ENCODE results near the gene ADGRL4. TPM values are rescaled to one million over a fixed set of nuclear protein-coding genes. Genes with fewer than 3 reads are reported as not detected.

ADGRL4 gene
- total and polyA plus RNA-seq, 2 donors (not counting 3 experiments of a cell fraction or from before 2014, with no cell fraction given), result 140 to 143 TPM

GRCh38 chr1:78892260-78892840, 114.2 kb downstream of the ADGRL4 start:
- FAIRE-seq (no peak), DNase-seq (ENCODE audit: low read depth, low spot score) (no peak)
- intact Hi-C loops (cut with micrococcal nuclease) (no loop called here), dilution Hi-C loops (cut with MboI; ENCODE audit: extremely low pct_ligation_motif_present, low sequenced_read_pairs) (no loop called here)
- H3K9me1 ChIP-seq (replicated peaks; ENCODE audit: control insufficient read depth, extremely low read depth, insufficient read depth, low read length), result no peaks in the 10 kb centered on the region
- no TSS peak for BruUV-seq (replicated peaks)
- TF ChIP-seq MAX (IDR thresholded peaks at IDR 0.05; ENCODE audit: insufficient read depth, insufficient read length), result no peak
- no peak for TF ChIP-seq JUN (IDR thresholded peaks at IDR 0.05; ENCODE audit: borderline replicate concordance, insufficient read depth, insufficient read length, low read depth)
- TF ChIP-seq EZH2 (IDR thresholded peaks at IDR 0.05; ENCODE audit: borderline replicate concordance, low read depth, low read length, severe bottlenecking), result no peak
- no peak for TF ChIP-seq MYC (IDR thresholded peaks at IDR 0.05; ENCODE audit: low read depth, low read length)
- TF ChIP-seq, protein P1, sequence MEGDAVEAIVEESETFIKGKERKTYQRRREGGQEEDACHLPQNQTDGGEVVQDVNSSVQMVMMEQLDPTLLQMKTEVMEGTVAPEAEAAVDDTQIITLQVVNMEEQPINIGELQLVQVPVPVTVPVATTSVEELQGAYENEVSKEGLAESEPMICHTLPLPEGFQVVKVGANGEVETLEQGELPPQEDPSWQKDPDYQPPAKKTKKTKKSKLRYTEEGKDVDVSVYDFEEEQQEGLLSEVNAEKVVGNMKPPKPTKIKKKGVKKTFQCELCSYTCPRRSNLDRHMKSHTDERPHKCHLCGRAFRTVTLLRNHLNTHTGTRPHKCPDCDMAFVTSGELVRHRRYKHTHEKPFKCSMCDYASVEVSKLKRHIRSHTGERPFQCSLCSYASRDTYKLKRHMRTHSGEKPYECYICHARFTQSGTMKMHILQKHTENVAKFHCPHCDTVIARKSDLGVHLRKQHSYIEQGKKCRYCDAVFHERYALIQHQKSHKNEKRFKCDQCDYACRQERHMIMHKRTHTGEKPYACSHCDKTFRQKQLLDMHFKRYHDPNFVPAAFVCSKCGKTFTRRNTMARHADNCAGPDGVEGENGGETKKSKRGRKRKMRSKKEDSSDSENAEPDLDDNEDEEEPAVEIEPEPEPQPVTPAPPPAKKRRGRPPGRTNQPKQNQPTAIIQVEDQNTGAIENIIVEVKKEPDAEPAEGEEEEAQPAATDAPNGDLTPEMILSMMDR (IDR thresholded peaks at IDR 0.05; ENCODE audit: extremely low read depth in 1 of 2, insufficient read depth in 1 of 2, low read depth in 1 of 2, low read length in 2 of 2), result no peak
- ChIA-PET CTCF (no interaction called here), POLR2A (no interaction called here)
- H3K4me2 ChIP-seq (ENCODE audit: insufficient read depth, low read length), result no peak overlapping the region
- H3K36me3 ChIP-seq (ENCODE audit: control insufficient read depth in 2 of 2, extremely low read depth in 1 of 2, insufficient read depth in 2 of 2, low read length in 2 of 2), result peaks cover 0 to 27% of the 10 kb centered on the region in 2 experiments
- no peak overlapping the region for H3K4me3 ChIP-seq (replicated peaks in 1 of 3; ENCODE audit: insufficient read depth in 1 of 3, low read depth in 1 of 3, low read length in 3 of 3)
- no peak overlapping the region for H3K9ac ChIP-seq (replicated peaks; ENCODE audit: extremely low read depth, insufficient read depth, low read length)
- H3K27ac ChIP-seq (ENCODE audit: insufficient read depth, low read depth, low read length), result no peak overlapping the region
- H2AFZ ChIP-seq (ENCODE audit: low read depth, low read length), result no peak overlapping the region
- no peaks in the 10 kb centered on the region for H3K27me3 ChIP-seq (ENCODE audit: control insufficient read depth in 2 of 2, insufficient read depth in 2 of 2, low read length in 2 of 2)
- H3K79me2 ChIP-seq (ENCODE audit: control insufficient read depth, insufficient read depth, low read length), result no peaks in the 10 kb centered on the region
- no peaks in the 10 kb centered on the region for H4K20me1 ChIP-seq (replicated peaks; ENCODE audit: control insufficient read depth, extremely low read depth, insufficient read depth, low read length)
- H3K9me3 ChIP-seq (replicated peaks; ENCODE audit: control insufficient read depth, insufficient read depth, low read length), result no peaks in the 10 kb centered on the region
- H3K4me1 ChIP-seq (ENCODE audit: control insufficient read depth, extremely low read depth, insufficient read depth, low read length), result no peaks in the 10 kb centered on the region

DNA sequence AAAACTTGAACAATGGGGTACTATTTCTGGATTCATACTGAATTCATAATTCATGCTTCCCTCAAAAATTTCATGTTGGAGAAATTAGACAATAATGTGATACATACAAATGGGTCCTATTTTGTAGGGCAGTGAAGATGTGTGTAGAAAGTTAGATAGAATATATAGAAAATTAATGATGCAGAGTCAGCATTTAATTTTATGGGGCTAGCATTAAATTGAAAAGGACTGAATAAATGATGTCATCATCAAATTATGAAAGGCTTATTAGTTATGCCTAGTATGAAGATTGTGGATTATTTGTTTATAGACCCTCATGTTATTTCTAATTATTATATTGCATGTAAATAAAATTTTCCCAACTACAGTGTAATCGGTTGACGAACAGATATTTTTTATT, 119.1 kb downstream of the ADGRL4 start:
- Histone ChIP-seq H3K4me1 (ENCODE audit: control insufficient read depth, extremely low read depth, insufficient read depth, low read length) (no peaks in the 10 kb centered on the region), H4K20me1 (replicated peaks; ENCODE audit: control insufficient read depth, extremely low read depth, insufficient read depth, low read length) (no peaks in the 10 kb centered on the region), H3K36me3 (ENCODE audit: control insufficient read depth in 2 of 2, extremely low read depth in 1 of 2, insufficient read depth in 2 of 2, low read length in 2 of 2) (peaks cover 0 to 28% of the 10 kb centered on the region in 2 experiments), H3K9ac (replicated peaks; ENCODE audit: extremely low read depth, insufficient read depth, low read length) (no peak overlapping the region), H3K27me3 (ENCODE audit: control insufficient read depth in 2 of 2, insufficient read depth in 2 of 2, low read length in 2 of 2) (no peaks in the 10 kb centered on the region), H2AFZ (ENCODE audit: low read depth, low read length) (no peak overlapping the region), H3K27ac (ENCODE audit: insufficient read depth, low read depth, low read length) (no peak overlapping the region), H3K9me3 (replicated peaks; ENCODE audit: control insufficient read depth, insufficient read depth, low read length) (no peaks in the 10 kb centered on the region), H3K4me2 (ENCODE audit: insufficient read depth, low read length) (no peak overlapping the region), H3K4me3 (replicated peaks in 1 of 3; ENCODE audit: insufficient read depth in 1 of 3, low read depth in 1 of 3, low read length in 3 of 3) (no peak overlapping the region), H3K9me1 (replicated peaks; ENCODE audit: control insufficient read depth, extremely low read depth, insufficient read depth, low read length) (no peaks in the 10 kb centered on the region), H3K79me2 (ENCODE audit: control insufficient read depth, insufficient read depth, low read length) (no peaks in the 10 kb centered on the region)
- TF ChIP-seq, protein P1 (IDR thresholded peaks at IDR 0.05; ENCODE audit: extremely low read depth in 1 of 2, insufficient read depth in 1 of 2, low read depth in 1 of 2, low read length in 2 of 2), result no peak
- no peak for TF ChIP-seq POLR2A (IDR thresholded peaks at IDR 0.05; ENCODE audit: low read depth, low read length)
- TF ChIP-seq JUN (IDR thresholded peaks at IDR 0.05; ENCODE audit: borderline replicate concordance, insufficient read depth, insufficient read length, low read depth), result no peak
- TF ChIP-seq POLR2AphosphoS5 (IDR thresholded peaks at IDR 0.05; ENCODE audit: insufficient read depth, low read depth, low read length), result no peak
- TF ChIP-seq MYC (IDR thresholded peaks at IDR 0.05; ENCODE audit: low read depth, low read length), result no peak
- TF ChIP-seq GATA2 (IDR thresholded peaks at IDR 0.05; ENCODE audit: insufficient read depth, insufficient read length, low read depth, low read length), result no peak
- no peak for TF ChIP-seq MAX (IDR thresholded peaks at IDR 0.05; ENCODE audit: insufficient read depth, insufficient read length)
- TF ChIP-seq FOS (IDR thresholded peaks at IDR 0.05; ENCODE audit: borderline replicate concordance, insufficient read depth, low read length), result no peak
- FAIRE-seq (no peak), DNase-seq (ENCODE audit: low read depth, low spot score) (no peak)
- no TSS peak for BruUV-seq (replicated peaks)
- intact Hi-C loops (cut with micrococcal nuclease) (no loop called here), dilution Hi-C loops (cut with MboI; ENCODE audit: extremely low pct_ligation_motif_present, low sequenced_read_pairs) (no loop called here)
- ChIA-PET CTCF (no interaction called here), POLR2A (no interaction called here)
